WTC11 (cell line): ENCODE data around the gene PPAN. TPM values are rescaled to one million over a fixed set of nuclear protein-coding genes. Genes with fewer than 3 reads are reported as not detected.
A peak's percentile ranks its signal among the peaks of the same experiment; 100 is the strongest.

Experiments used
- ATF1 ChIP-seq: sonication (generic); formaldehyde crosslinking; IDR thresholded peaks from 2 replicates; pipeline ENCODE4 v1.8.1; 2023; ENCODE audit warnings: mild to moderate bottlenecking, moderate library complexity, missing genetic modification reagents
- ELF4 ChIP-seq: sonication (generic); formaldehyde crosslinking; IDR thresholded peaks from 2 replicates; pipeline ENCODE4 v1.8.1; 2022; ENCODE audit warnings: low read depth, mild to moderate bottlenecking, moderate library complexity, missing genetic modification reagents
- EMX1 ChIP-seq: fragments of 250-450 bp; sonication (Bioruptor Pico); IDR thresholded peaks from 2 replicates; pipeline ENCODE4 v1.8.0; 2021; ENCODE audit warnings: mild to moderate bottlenecking
- FOXJ3 ChIP-seq: sonication (generic); formaldehyde crosslinking; IDR thresholded peaks from 2 replicates; pipeline ENCODE4 v1.9.0; 2021; ENCODE audit warnings: missing genetic modification reagents, mild to moderate bottlenecking, borderline replicate concordance
- FOXK1 ChIP-seq: sonication (generic); formaldehyde crosslinking; IDR thresholded peaks from 2 replicates; pipeline ENCODE4 v1.8.0; 2022; ENCODE audit warnings: mild to moderate bottlenecking, moderate library complexity, missing genetic modification reagents
- GTF2I ChIP-seq: fragments of 250-450 bp; sonication (Bioruptor Pico); conservative IDR thresholded peaks from 2 replicates; pipeline ENCODE4 v1.4.0; 2021; ENCODE audit warnings: mild to moderate bottlenecking
- PRDM15 ChIP-seq: sonication (generic); formaldehyde crosslinking; IDR thresholded peaks from 2 replicates; pipeline ENCODE4 v1.8.0; 2022; ENCODE audit warnings: missing genetic modification reagents
- RELA ChIP-seq: sonication (generic); formaldehyde crosslinking; IDR thresholded peaks from 2 replicates; pipeline ENCODE4 v1.8.1; 2022; ENCODE audit warnings: missing genetic modification reagents, mild to moderate bottlenecking, borderline replicate concordance
- SMAD4 ChIP-seq: sonication (generic); formaldehyde crosslinking; IDR thresholded peaks from 2 replicates; pipeline ENCODE4 v1.8.0; 2022; ENCODE audit warnings: mild to moderate bottlenecking, missing genetic modification reagents
- TP53 ChIP-seq: sonication (generic); formaldehyde crosslinking; IDR thresholded peaks from 2 replicates; pipeline ENCODE4 v1.8.1; 2023; ENCODE audit warnings: mild to moderate bottlenecking, missing genetic modification reagents
- USF1 ChIP-seq: sonication (generic); formaldehyde crosslinking; IDR thresholded peaks from 2 replicates; pipeline ENCODE4 v1.8.0; 2022; ENCODE audit warnings: mild to moderate bottlenecking, missing genetic modification reagents
- USF2 ChIP-seq: sonication (generic); formaldehyde crosslinking; IDR thresholded peaks from 2 replicates; pipeline ENCODE4 v1.8.1; 2023; ENCODE audit warnings: mild to moderate bottlenecking, missing genetic modification reagents, moderate library complexity
- ZBTB43 ChIP-seq: sonication (generic); formaldehyde crosslinking; IDR thresholded peaks from 2 replicates; pipeline ENCODE4 v1.8.1; 2023; ENCODE audit warnings: mild to moderate bottlenecking, missing genetic modification reagents
- ZNF138 ChIP-seq: sonication (generic); formaldehyde crosslinking; conservative IDR thresholded peaks from 2 replicates; pipeline ENCODE4 v1.8.1; 2022; ENCODE audit warnings: mild to moderate bottlenecking, moderate library complexity, missing genetic modification reagents
- ZNF423 ChIP-seq: fragments of 250-450 bp; sonication (Bioruptor Pico); IDR thresholded peaks from 2 replicates; pipeline ENCODE4 v2.1.2; 2022; ENCODE audit warnings: mild to moderate bottlenecking, moderate library complexity
- ZNF671 ChIP-seq: fragments of 250-450 bp; sonication (Bioruptor Pico); IDR thresholded peaks from 2 replicates; pipeline ENCODE4 v1.8.0; 2021; ENCODE audit warnings: mild to moderate bottlenecking
- total RNA-seq: library from RNA; stranded (reverse); gene quantifications from 3 replicates; pipeline ENCODE4 v1.2.3, GENCODE V29; 2021
- TF ChIP-seq, protein P1 (sequence below): fragments of 250-450 bp; sonication (Bioruptor Pico); conservative IDR thresholded peaks from 2 replicates; pipeline ENCODE4 v1.9.0; 2021; ENCODE audit warnings: mild to moderate bottlenecking
- TF ChIP-seq, protein P2 (sequence below): fragments of 250-450 bp; sonication (Bioruptor Pico); IDR thresholded peaks from 2 replicates; pipeline ENCODE4 v2.1.2; 2022; ENCODE audit warnings: mild to moderate bottlenecking, moderate library complexity
- TF ChIP-seq, protein P3 (sequence below): sonication (generic); formaldehyde crosslinking; IDR thresholded peaks from 2 replicates; pipeline ENCODE4 v1.8.1; 2022; ENCODE audit warnings: mild to moderate bottlenecking, moderate library complexity, missing genetic modification reagents
- TF ChIP-seq, protein P4 (sequence below): fragments of 250-450 bp; sonication (Bioruptor Pico); IDR thresholded peaks from 2 replicates; pipeline ENCODE4 v1.9.0; 2021; ENCODE audit warnings: mild to moderate bottlenecking, borderline replicate concordance
- TF ChIP-seq, protein P5 (sequence below): fragments of 250-450 bp; sonication (Bioruptor Pico); IDR thresholded peaks from 2 replicates; pipeline ENCODE4 v1.9.0; 2021; ENCODE audit warnings: mild to moderate bottlenecking

The PPAN gene
- total RNA-seq, 1 experiment from 2014 or later: 83.7 TPM

DNA sequence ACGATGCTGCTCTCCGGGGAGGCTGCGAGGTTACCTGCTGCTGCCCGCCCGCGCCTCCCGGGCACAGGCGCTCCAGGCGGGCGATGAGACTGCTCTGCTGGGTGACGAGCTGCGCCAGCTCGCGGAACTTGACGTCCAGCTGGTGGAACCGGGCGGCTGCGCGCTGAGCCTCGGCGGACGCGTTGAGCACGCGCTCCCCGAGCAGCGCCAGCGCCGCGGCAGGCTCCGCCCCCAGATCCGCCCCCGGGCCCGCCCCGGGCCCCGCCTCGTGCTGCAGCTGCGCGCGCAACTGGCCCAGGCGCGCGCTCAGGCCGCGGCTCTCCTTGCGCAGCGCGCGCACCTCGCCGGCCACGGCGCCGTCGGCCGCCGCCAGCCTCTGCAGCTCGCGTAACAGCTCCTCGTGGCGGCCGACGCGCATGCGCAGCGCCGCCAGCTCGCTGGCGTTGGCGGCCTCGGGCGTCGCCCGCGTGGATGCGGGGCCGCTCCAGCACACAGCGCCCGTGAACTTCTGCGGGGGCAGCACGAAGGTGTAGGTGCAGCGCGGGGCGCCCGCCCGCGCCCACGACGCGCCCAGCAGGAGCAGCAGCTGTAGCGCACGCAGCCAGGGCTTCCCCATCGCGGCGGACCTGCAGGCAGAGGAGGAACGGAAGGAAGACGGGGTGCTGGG, 10.1 kb upstream of the PPAN start (continued):
- peak; percentile 35 for TF ChIP-seq PRDM15
- peak; percentile 90 for TF ChIP-seq ZBTB43 (CRISPR knock-in tag)
- TF ChIP-seq ZNF671: no peak
- TF ChIP-seq, protein P1, sequence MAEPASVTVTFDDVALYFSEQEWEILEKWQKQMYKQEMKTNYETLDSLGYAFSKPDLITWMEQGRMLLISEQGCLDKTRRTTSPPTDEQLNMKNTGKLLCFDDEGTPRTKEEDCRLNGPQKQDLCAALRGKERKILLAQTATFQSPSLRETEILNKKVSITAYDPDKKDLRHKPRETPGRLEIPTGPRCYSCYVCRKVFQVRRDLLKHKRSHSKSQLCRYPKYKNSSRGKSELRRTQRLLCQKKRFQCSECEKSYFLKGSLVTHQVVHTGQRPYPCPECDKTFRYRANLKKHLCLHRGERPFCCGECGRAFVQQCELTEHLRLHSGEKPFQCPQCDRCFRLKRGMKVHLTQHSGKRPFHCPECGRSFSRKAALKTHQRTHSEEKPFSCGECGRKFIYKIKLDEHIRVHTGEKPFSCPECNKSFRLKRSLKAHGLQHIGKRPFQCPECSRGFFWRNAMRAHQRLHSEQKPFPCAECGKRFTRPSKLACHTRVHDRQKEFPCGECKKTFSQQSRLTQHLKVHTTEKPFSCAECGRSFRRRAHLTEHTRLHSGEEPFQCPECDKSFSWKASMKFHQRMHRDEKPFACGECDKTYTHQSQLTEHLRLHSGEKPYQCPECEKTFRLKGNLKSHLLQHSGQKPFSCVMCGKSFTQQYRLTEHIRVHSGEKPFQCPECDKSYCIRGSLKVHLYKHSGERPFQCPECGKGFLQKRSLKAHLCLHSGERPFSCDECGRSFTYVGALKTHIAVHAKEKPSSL (CRISPR knock-in tag): no peak
- no peak for TF ChIP-seq USF1 (CRISPR knock-in tag)
- TF ChIP-seq FOXJ3 (CRISPR knock-in tag): no peak
- TF ChIP-seq, protein P2, sequence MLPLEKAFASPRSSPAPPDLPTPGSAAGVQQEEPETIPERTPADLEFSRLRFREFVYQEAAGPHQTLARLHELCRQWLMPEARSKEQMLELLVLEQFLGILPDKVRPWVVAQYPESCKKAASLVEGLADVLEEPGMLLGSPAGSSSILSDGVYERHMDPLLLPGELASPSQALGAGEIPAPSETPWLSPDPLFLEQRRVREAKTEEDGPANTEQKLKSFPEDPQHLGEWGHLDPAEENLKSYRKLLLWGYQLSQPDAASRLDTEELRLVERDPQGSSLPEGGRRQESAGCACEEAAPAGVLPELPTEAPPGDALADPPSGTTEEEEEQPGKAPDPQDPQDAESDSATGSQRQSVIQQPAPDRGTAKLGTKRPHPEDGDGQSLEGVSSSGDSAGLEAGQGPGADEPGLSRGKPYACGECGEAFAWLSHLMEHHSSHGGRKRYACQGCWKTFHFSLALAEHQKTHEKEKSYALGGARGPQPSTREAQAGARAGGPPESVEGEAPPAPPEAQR: no peak
- TF ChIP-seq ATF1 (CRISPR knock-in tag): peak; percentile 56; the same call in 1 of the 2 replicates
- no peak for TF ChIP-seq SMAD4 (CRISPR knock-in tag)
- peak; percentile 81; the same call in 1 of the 2 replicates for TF ChIP-seq FOXK1 (CRISPR knock-in tag)
- no peak for TF ChIP-seq GTF2I (CRISPR knock-in tag)
- peak; percentile 97 for TF ChIP-seq TP53
- 0 out of 2 replicates have a peak, but pooled peaks have one; percentile 47 for TF ChIP-seq ELF4
- TF ChIP-seq ZNF423 (CRISPR knock-in tag): peak; percentile 32; the same call in 1 of the 2 replicates
- no peak; the same call in none of the 2 replicates for TF ChIP-seq ZNF138
- TF ChIP-seq EMX1: no peak
- peak; percentile 89; the same call in 1 of the 2 replicates for TF ChIP-seq RELA
- TF ChIP-seq USF2 (CRISPR knock-in tag): peak; percentile 47
- TF ChIP-seq, protein P3, sequence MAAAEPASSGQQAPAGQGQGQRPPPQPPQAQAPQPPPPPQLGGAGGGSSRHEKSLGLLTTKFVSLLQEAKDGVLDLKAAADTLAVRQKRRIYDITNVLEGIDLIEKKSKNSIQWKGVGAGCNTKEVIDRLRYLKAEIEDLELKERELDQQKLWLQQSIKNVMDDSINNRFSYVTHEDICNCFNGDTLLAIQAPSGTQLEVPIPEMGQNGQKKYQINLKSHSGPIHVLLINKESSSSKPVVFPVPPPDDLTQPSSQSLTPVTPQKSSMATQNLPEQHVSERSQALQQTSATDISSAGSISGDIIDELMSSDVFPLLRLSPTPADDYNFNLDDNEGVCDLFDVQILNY (CRISPR knock-in tag): peak; percentile 23; the same call in 1 of the 2 replicates
- TF ChIP-seq, protein P4, sequence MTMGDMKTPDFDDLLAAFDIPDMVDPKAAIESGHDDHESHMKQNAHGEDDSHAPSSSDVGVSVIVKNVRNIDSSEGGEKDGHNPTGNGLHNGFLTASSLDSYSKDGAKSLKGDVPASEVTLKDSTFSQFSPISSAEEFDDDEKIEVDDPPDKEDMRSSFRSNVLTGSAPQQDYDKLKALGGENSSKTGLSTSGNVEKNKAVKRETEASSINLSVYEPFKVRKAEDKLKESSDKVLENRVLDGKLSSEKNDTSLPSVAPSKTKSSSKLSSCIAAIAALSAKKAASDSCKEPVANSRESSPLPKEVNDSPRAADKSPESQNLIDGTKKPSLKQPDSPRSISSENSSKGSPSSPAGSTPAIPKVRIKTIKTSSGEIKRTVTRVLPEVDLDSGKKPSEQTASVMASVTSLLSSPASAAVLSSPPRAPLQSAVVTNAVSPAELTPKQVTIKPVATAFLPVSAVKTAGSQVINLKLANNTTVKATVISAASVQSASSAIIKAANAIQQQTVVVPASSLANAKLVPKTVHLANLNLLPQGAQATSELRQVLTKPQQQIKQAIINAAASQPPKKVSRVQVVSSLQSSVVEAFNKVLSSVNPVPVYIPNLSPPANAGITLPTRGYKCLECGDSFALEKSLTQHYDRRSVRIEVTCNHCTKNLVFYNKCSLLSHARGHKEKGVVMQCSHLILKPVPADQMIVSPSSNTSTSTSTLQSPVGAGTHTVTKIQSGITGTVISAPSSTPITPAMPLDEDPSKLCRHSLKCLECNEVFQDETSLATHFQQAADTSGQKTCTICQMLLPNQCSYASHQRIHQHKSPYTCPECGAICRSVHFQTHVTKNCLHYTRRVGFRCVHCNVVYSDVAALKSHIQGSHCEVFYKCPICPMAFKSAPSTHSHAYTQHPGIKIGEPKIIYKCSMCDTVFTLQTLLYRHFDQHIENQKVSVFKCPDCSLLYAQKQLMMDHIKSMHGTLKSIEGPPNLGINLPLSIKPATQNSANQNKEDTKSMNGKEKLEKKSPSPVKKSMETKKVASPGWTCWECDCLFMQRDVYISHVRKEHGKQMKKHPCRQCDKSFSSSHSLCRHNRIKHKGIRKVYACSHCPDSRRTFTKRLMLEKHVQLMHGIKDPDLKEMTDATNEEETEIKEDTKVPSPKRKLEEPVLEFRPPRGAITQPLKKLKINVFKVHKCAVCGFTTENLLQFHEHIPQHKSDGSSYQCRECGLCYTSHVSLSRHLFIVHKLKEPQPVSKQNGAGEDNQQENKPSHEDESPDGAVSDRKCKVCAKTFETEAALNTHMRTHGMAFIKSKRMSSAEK (CRISPR knock-in tag): no peak
- TF ChIP-seq, protein P5, sequence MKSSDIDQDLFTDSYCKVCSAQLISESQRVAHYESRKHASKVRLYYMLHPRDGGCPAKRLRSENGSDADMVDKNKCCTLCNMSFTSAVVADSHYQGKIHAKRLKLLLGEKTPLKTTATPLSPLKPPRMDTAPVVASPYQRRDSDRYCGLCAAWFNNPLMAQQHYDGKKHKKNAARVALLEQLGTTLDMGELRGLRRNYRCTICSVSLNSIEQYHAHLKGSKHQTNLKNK (CRISPR knock-in tag): no peak
